MM.1S (cell line): Measurements from ENCODE around the gene NCOA1.

Source experiments
- DNase-seq: peaks from one replicate; pipeline ENCODE4 v3.0.0-alpha.2; 2015
- H2AFZ ChIP-seq: fragments of 300-600 bp; sonication (generic); 2 replicates; pipeline ENCODE4 v1.6.0; 2016; ENCODE audit warnings: antibody characterized with exemption, low read length
- H3F3A ChIP-seq: fragments of 300-600 bp; sonication (generic); 2 replicates; pipeline ENCODE4 v1.6.1; 2016; ENCODE audit warnings: mild to moderate bottlenecking, antibody characterized with exemption, low read length, moderate library complexity, mixed read lengths; ENCODE audit not compliant: insufficient read depth
- H3K27ac ChIP-seq: fragments of 300-600 bp; sonication (generic); 2 replicates; pipeline ENCODE4 v1.5.1; 2016; ENCODE audit warnings: mild to moderate bottlenecking, low read length
- H3K27me3 ChIP-seq: fragments of 300-600 bp; sonication (generic); replicated peaks from 2 replicates; pipeline ENCODE4 v1.6.0; 2016; ENCODE audit warnings: low read length; ENCODE audit not compliant: insufficient read depth
- H3K36me3 ChIP-seq: fragments of 300-600 bp; sonication (generic); replicated peaks from 2 replicates; pipeline ENCODE4 v1.6.1; 2016; ENCODE audit warnings: mild to moderate bottlenecking, low read length, mixed read lengths; ENCODE audit not compliant: insufficient read depth
- H3K4me1 ChIP-seq: fragments of 300-600 bp; sonication (generic); 2 replicates; pipeline ENCODE4 v1.6.1; 2016; ENCODE audit warnings: low read length, mixed read lengths
- H3K4me2 ChIP-seq: fragments of 300-600 bp; sonication (generic); 2 replicates; pipeline ENCODE4 v1.6.0; 2016; ENCODE audit warnings: low read depth, low read length
- H3K4me3 ChIP-seq: fragments of 300-600 bp; sonication (generic); 2 replicates; pipeline ENCODE4 v1.5.1; 2016; ENCODE audit warnings: low read length, mixed read lengths
- H3K79me2 ChIP-seq: fragments of 300-600 bp; sonication (generic); 2 replicates; pipeline ENCODE4 v1.6.1; 2016; ENCODE audit warnings: mixed run types, low read length, mixed read lengths
- H3K9ac ChIP-seq: fragments of 300-600 bp; sonication (generic); 2 replicates; pipeline ENCODE4 v1.6.1; 2016; ENCODE audit warnings: low read length, mixed read lengths
- H3K9me2 ChIP-seq: fragments of 300-600 bp; sonication (generic); replicated peaks from 2 replicates; pipeline ENCODE4 v1.6.1; 2016; ENCODE audit warnings: mild to moderate bottlenecking, low read length, mixed read lengths; ENCODE audit not compliant: insufficient read depth
- H3K9me3 ChIP-seq: fragments of 300-600 bp; sonication (generic); replicated peaks from 2 replicates; pipeline ENCODE4 v1.6.1; 2016; ENCODE audit warnings: mild to moderate bottlenecking, low read length, mixed read lengths; ENCODE audit not compliant: insufficient read depth
- H4K20me1 ChIP-seq: fragments of 300-600 bp; sonication (generic); 2 replicates; pipeline ENCODE4 v1.6.1; 2016; ENCODE audit warnings: mild to moderate bottlenecking, low read length, moderate library complexity, mixed read lengths; ENCODE audit not compliant: insufficient read depth
- EZH2 ChIP-seq: fragments of 300-600 bp; sonication (generic); optimal IDR thresholded peaks from 2 replicates; pipeline ENCODE3; 2017; ENCODE audit warnings: low read depth, mild to moderate bottlenecking, antibody characterized with exemption, low read length, mixed read lengths
- EZH2phosphoT487 ChIP-seq: fragments of 300-600 bp; sonication (generic); IDR thresholded peaks from 2 replicates; pipeline ENCODE4 v1.6.1; 2018; ENCODE audit warnings: antibody characterized with exemption, low read length
- TF ChIP-seq, protein P1 (sequence below): fragments of 300-600 bp; sonication (generic); IDR thresholded peaks from 2 replicates; pipeline ENCODE4 v1.5.1; 2016; ENCODE audit warnings: antibody characterized with exemption, low read length, mixed read lengths

The NCOA1 gene

DNA sequence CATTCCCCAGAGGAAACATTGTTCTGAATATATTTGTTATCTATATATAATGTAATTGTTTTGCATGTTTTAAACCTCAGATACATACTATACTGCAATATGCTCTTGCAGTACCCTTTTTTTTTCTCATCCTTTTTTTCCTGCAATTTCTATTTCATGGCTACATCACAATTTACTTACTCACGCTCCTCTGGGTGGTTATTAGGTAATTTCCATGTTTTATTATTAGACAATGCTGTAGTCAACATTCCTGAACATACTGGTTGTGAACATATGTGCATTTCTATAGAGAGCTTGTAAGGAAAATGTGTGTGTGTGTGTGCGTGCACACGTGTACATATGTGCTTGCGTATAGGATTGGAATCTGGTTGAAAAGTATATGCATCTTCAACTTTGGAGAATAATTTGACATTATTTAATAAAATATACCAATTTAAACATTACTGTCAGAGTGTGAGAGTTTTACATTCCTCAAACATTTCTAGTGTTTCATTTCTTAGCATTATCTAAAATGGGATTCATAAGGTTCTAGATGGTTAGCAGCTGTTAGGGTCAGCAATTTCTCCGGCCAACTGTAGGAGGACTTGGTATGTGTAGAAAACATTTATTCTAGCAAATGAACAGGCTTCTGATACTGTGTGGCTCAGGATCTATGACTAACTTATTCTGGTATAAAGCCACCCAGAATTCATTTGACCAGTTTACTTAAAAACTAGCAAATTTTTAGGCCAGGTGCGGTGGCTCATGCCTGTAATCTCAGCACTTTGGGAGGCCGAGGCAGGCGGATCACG, 22.4 kb downstream of the NCOA1 start:
- Histone ChIP-seq H3F3A (0 out of 2 replicates have a peak, but pooled peaks cover 3% of the 10 kb centered on the region), H4K20me1 (no peaks in the 10 kb centered on the region), H3K4me2 (no peak overlapping the region), H3K27me3 (no peaks in the 10 kb centered on the region), H3K9me2 (no peaks in the 10 kb centered on the region), H3K79me2 (peaks cover 32% of the 10 kb centered on the region), H3K9me3 (no peaks in the 10 kb centered on the region), H3K36me3 (no peaks in the 10 kb centered on the region), H3K27ac (no peak overlapping the region), H3K4me3 (no peak overlapping the region), H3K4me1 (no peaks in the 10 kb centered on the region), H3K9ac (no peak overlapping the region), H2AFZ (no peak overlapping the region)
- TF ChIP-seq EZH2phosphoT487 (no peak), EZH2 (no peak)
- no peak for DNase-seq

DNA sequence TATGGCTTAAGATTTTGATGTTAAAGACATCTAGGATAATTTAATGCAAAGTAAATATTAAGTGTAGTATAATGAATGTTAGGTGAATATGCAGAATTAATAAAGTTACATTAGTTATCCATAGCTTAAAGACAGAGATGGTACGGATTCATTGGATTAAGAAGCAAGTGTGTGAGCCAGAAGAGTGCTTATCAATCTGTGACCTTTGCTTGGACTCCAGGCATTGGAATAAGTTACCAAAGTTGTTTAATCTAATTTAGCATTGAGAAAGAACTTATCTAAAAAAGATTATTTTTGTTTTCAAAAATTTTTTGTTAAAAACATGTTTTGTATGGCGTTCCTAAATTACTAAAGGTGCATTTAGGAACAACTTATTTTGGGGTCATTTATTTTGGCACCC, 23.8 kb downstream of the NCOA1 start:
- Histone ChIP-seq H3K9ac (no peak overlapping the region), H3K4me2 (no peak overlapping the region), H3K4me1 (no peaks in the 10 kb centered on the region), H3K4me3 (no peak overlapping the region), H3K9me2 (no peaks in the 10 kb centered on the region), H3F3A (0 out of 2 replicates have a peak, but pooled peaks cover 3% of the 10 kb centered on the region), H3K79me2 (peaks cover 27% of the 10 kb centered on the region), H4K20me1 (no peaks in the 10 kb centered on the region), H3K27ac (no peak overlapping the region), H3K36me3 (no peaks in the 10 kb centered on the region), H3K9me3 (no peaks in the 10 kb centered on the region), H3K27me3 (no peaks in the 10 kb centered on the region), H2AFZ (no peak overlapping the region)
- no peak for DNase-seq
- TF ChIP-seq EZH2 (no peak), EZH2phosphoT487 (no peak)
- TF ChIP-seq, protein P1, sequence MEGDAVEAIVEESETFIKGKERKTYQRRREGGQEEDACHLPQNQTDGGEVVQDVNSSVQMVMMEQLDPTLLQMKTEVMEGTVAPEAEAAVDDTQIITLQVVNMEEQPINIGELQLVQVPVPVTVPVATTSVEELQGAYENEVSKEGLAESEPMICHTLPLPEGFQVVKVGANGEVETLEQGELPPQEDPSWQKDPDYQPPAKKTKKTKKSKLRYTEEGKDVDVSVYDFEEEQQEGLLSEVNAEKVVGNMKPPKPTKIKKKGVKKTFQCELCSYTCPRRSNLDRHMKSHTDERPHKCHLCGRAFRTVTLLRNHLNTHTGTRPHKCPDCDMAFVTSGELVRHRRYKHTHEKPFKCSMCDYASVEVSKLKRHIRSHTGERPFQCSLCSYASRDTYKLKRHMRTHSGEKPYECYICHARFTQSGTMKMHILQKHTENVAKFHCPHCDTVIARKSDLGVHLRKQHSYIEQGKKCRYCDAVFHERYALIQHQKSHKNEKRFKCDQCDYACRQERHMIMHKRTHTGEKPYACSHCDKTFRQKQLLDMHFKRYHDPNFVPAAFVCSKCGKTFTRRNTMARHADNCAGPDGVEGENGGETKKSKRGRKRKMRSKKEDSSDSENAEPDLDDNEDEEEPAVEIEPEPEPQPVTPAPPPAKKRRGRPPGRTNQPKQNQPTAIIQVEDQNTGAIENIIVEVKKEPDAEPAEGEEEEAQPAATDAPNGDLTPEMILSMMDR = no peak

DNA sequence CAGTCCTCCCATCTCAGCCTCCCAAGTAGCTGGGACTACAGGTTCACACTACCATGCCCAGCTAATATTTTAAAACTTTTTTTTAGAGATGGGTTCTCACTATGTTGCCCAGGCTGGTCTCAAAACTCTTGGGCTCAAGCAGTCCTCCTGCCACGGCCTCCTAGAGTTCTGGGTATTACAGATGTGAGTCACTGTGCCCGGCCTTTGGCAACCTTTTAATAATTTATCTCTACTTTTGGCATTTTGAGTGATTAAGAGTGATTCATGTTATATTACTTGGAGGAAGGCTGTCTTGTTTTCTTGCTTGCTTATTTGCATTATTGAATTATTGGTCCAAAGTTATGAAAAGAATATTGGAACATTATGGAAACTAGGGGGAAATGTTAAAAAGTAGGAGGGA, 24.3 kb downstream of the NCOA1 start:
- Histone ChIP-seq H3K27ac (no peak overlapping the region), H3K4me2 (no peak overlapping the region), H3K4me1 (no peaks in the 10 kb centered on the region), H4K20me1 (no peaks in the 10 kb centered on the region), H2AFZ (no peak overlapping the region), H3K36me3 (no peaks in the 10 kb centered on the region), H3F3A (0 out of 2 replicates have a peak, but pooled peaks cover 3% of the 10 kb centered on the region), H3K27me3 (no peaks in the 10 kb centered on the region), H3K9me3 (no peaks in the 10 kb centered on the region), H3K4me3 (no peak overlapping the region), H3K9me2 (no peaks in the 10 kb centered on the region), H3K9ac (no peak overlapping the region), H3K79me2 (peaks cover 22% of the 10 kb centered on the region)
- no peak for DNase-seq
- TF ChIP-seq, protein P1 = no peak
- no peak for TF ChIP-seq EZH2
- TF ChIP-seq EZH2phosphoT487 = no peak

DNA sequence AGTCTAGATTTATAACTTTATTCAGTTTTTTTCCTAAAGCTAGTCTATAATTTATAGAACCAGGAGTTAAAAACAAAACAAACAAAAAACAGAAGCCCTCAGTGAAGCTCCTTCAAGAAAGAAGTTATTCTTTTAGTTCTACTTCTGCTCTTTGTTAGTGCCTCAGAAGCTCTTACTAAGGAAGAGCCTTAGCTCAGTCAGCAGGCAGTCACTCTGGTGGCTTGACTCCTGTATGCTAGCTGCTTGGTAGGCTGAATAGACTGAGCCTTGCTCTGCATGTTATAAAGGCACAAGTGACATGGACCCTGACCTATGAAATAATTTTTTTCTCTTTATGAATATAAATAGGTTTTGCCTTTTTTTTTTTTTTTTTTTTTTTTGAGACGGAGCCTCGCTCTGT, 24.8 kb downstream of the NCOA1 start:
- Histone ChIP-seq H4K20me1 (no peaks in the 10 kb centered on the region), H3K27me3 (no peaks in the 10 kb centered on the region), H3K4me2 (no peak overlapping the region), H3F3A (0 out of 2 replicates have a peak, but pooled peaks cover 3% of the 10 kb centered on the region), H3K4me1 (no peaks in the 10 kb centered on the region), H3K4me3 (no peak overlapping the region), H2AFZ (no peak overlapping the region), H3K79me2 (peaks cover 19% of the 10 kb centered on the region), H3K36me3 (no peaks in the 10 kb centered on the region), H3K27ac (no peak overlapping the region), H3K9me3 (no peaks in the 10 kb centered on the region), H3K9ac (no peak overlapping the region), H3K9me2 (no peaks in the 10 kb centered on the region)
- TF ChIP-seq EZH2phosphoT487 = no peak
- TF ChIP-seq, protein P1 = no peak
- no peak for TF ChIP-seq EZH2
- DNase-seq = no peak
